HFF-Myc (cell line): ENCODE data around the gene TFAP2B.

Experiments used
- DNase-seq: peaks from one replicate; pipeline ENCODE4 v3.0.0-alpha.2; 2011; ENCODE audit warnings: low read depth; ENCODE audit errors: extremely low read depth
- H3K4me3 ChIP-seq: replicated peaks from 2 replicates; pipeline ENCODE4 v1.5.1; 2011; ENCODE audit warnings: low read depth, mild to moderate bottlenecking, control low read depth, low read length
- TF ChIP-seq, protein P1 (sequence below): IDR thresholded peaks from 2 replicates; pipeline ENCODE4 v1.5.1; 2012; ENCODE audit warnings: mild to moderate bottlenecking, low read depth, low read length, control low read depth; ENCODE audit errors: missing control alignments

Gene TFAP2B

DNA sequence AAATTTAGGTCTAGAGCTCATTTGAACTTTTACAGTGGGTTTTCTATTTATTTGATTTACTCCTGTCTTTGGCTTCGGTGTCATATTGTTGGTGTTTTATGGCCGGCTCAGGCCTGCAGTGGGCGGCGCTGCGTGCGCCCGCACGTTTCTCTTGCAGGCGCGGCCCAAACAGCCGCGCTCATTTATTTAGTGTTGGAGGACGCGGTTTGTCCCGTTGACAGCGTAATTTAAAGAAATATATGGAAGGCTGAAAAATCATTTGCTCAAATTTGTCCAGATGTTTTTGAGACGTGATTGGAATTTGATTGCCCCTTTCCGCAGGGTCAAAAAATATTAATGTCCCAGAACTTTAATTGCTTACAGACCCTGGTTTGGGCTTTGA lies 22.1 kb downstream of the TFAP2B start:
- no peak overlapping the region for H3K4me3 ChIP-seq
- TF ChIP-seq, protein P1, sequence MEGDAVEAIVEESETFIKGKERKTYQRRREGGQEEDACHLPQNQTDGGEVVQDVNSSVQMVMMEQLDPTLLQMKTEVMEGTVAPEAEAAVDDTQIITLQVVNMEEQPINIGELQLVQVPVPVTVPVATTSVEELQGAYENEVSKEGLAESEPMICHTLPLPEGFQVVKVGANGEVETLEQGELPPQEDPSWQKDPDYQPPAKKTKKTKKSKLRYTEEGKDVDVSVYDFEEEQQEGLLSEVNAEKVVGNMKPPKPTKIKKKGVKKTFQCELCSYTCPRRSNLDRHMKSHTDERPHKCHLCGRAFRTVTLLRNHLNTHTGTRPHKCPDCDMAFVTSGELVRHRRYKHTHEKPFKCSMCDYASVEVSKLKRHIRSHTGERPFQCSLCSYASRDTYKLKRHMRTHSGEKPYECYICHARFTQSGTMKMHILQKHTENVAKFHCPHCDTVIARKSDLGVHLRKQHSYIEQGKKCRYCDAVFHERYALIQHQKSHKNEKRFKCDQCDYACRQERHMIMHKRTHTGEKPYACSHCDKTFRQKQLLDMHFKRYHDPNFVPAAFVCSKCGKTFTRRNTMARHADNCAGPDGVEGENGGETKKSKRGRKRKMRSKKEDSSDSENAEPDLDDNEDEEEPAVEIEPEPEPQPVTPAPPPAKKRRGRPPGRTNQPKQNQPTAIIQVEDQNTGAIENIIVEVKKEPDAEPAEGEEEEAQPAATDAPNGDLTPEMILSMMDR: no peak
- DNase-seq: no peak

DNA sequence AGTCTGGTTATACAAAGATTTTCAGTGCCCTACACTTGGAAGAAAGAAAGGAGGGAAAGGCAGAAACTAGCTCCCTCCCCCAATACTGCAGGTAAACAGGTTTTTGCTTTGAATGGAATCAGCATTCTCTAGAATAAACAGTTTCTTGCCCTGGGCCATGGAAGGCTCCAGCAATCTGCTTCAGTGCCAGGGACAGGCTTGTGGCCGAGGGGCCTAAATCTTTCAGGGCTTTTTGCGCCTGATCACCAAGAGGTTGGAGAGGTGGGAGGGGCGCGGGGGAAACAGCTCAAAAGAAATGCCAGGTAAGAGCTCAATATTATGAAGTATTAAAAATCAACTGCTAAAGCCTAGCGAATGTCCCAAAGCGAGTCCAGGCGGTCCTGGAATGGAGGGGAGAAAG lies 23.8 kb downstream of the TFAP2B start:
- H3K4me3 ChIP-seq: no peak overlapping the region
- TF ChIP-seq, protein P1: no peak
- no peak for DNase-seq

DNA sequence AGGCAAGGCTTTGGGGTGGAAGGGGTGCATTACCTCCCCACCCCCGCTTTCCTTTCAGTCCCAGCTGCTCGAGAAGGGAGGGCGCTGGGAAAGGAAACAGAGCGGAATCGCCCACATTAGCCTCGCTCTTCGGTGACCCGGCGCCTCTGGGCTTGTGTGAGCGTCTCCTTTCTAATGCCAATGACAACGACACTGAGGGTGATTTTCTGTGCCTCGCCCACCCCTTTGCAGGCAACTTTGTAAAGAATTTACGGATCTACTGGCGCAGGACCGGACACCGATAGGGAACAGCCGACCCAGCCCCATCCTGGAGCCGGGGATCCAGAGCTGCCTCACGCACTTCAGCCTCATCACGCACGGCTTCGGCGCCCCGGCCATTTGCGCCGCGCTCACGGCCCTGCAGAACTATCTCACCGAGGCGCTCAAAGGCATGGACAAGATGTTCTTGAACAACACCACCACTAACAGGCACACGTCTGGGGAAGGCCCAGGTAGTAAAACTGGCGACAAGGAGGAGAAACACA lies 24.3 kb downstream of the TFAP2B start:
- DNase-seq: no peak
- TF ChIP-seq, protein P1: no peak
- H3K4me3 ChIP-seq: no peak overlapping the region

DNA sequence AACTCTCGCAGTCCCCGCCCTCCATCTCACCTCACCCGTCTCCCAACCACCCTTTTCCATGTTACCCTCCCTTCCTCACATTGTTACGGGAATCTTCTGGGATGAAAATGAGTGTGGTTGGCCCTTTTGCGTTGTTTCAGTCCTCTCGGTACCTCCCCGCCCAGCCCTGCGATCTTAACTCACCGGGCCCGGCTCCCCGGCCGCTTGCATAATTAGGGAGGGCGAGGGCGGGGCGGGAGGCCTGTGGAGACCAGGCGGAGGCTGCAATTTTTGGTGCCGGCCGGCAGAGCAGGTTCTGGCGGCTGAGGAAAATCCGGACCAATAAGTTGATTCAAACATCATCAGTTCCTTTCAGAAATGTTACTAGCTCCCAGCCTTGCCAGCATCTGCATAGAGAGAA lies 25.2 kb downstream of the TFAP2B start:
- DNase-seq: no peak
- TF ChIP-seq, protein P1: no peak
- no peak overlapping the region for H3K4me3 ChIP-seq

DNA sequence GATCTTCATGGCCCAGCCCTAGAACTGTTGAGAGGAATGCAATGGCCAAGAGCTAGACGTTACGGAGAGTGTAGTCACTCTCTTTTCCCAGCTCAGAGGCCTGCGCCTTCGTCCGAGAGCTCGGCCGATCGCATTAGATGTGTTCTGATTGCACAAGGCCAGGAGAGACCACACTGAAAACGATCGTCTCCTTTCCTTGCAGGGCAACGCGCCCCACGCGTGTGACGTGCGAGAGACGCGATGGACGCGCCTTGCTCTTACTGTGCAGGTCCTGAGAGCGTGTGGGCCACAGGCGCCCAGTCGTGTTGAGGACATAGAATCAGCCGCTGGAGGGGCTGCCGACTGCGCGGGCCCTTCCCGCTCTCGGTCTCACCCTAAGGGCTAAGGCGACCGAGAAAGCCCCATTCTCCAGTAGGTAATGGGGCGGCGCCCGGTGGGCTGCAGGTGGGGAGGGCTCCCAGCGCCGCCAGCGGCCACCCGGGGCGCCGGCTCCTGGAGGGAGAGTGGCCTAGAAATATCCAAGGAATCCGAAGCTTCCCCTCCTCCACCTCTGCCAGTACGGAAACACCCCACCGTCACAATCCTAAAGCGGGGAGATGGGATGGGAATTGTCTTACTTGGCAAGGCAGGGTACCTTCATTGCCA lies 26.9 kb downstream of the TFAP2B start:
- no peak overlapping the region for H3K4me3 ChIP-seq
- TF ChIP-seq, protein P1: no peak
- no peak for DNase-seq

DNA sequence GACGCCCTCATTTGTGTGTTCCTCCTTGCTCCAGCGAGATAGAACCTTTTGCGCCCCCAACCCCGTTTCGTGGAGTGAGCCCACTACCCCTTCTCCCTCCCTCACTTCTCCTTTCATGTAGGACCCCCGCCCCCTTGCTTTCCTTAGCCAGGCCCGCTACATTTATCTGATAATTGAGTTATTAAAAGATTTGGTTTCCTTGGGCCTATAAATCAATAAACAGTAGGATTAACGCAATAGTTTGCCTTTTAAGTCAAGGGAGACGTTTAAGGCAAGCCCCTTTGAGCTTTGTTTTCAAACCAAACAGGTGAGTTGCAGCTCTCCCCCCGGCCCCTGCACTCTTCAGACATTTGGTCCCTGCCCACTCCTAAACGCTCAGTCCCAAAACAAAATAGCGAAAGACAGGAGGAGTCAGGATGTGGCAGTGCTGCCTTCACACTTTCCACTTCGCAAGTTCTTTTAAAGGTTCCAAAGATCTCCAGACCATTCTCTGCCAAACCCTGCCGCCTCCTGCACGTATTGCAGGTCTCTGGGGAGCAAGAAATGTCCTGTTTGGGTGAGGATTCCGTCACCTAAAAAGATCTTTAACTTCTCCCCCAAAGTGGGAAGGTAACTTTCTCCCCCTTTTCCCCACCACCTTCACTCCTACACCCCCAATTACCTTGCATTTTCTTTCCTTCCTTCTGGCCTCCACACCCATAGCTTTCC lies 27.6 kb downstream of the TFAP2B start:
- TF ChIP-seq, protein P1: no peak
- DNase-seq: no peak
- H3K4me3 ChIP-seq: no peak overlapping the region
